IMR-90 (cell line): ENCODE data around the gene FADS6. TPM values are rescaled to one million over a fixed set of nuclear protein-coding genes. Genes with fewer than 3 reads are reported as not detected.

ENCODE experiments used
- ATAC-seq: fragments of 200-7000 bp; cut with Tn5 transposase; 2 replicates; pipeline ENCODE4 v1.9.1; 2020; ENCODE audit warnings: low read depth, mild to moderate bottlenecking, moderate library complexity
- BruUV-seq: library from RNA; stranded (reverse); fragments of 400-500 nt; replicated peaks from 2 replicates; lab custom pipeline; 2021; lab: Mats Ljungman, UMichigan
- CTCF ChIA-PET: fragments of 300-600 bp; formaldehyde crosslinking; extraction: SDS; loops from one replicate; lab custom pipeline; 2021; ENCODE audit warnings: antibody characterized with exemption; lab: Yijun Ruan, JAX
- POLR2A ChIA-PET: fragments of 300-600 bp; sonication (Branson Sonifier 250); formaldehyde crosslinking; loops from one replicate; lab custom pipeline; 2022; ENCODE audit warnings: antibody characterized with exemption; ENCODE audit not compliant: unreplicated experiment; lab: Charles Lee
- DNase-seq: peaks from one replicate; pipeline ENCODE4 v3.0.0; 2013
- H2AFZ ChIP-seq: replicated peaks from 2 replicates; pipeline ENCODE3; 2013; ENCODE audit warnings: low read length, mild to moderate bottlenecking; ENCODE audit not compliant: poor library complexity
- H2AK5ac ChIP-seq: 2 replicates; pipeline ENCODE4 v1.6.1; 2013; ENCODE audit warnings: low read depth, low read length, inconsistent platforms
- H2AK9ac ChIP-seq: replicated peaks from 2 replicates; pipeline ENCODE3; 2013; ENCODE audit warnings: mild to moderate bottlenecking, low read depth, low read length, moderate library complexity; ENCODE audit not compliant: poor library complexity
- H2BK120ac ChIP-seq: 2 replicates; pipeline ENCODE4 v1.6.1; 2013; ENCODE audit warnings: low read depth, low read length, inconsistent platforms
- H2BK15ac ChIP-seq: 3 replicates; pipeline ENCODE4 v1.6.1; 2013; ENCODE audit warnings: low read depth, low read length, inconsistent platforms
- H2BK20ac ChIP-seq: 2 replicates; pipeline ENCODE4 v1.6.1; 2013; ENCODE audit warnings: low read depth, mild to moderate bottlenecking, inconsistent platforms, low read length, moderate library complexity
- H2BK5ac ChIP-seq: 2 replicates; pipeline ENCODE4 v1.6.1; 2013; ENCODE audit warnings: mild to moderate bottlenecking, low read depth, low read length, inconsistent platforms; ENCODE audit not compliant: poor library complexity, severe bottlenecking
- H3K14ac ChIP-seq: replicated peaks from 2 replicates; pipeline ENCODE4 v1.6.1; 2013; ENCODE audit warnings: low read depth, low read length, inconsistent platforms
- H3K18ac ChIP-seq: 2 replicates; pipeline ENCODE4 v1.6.1; 2013; ENCODE audit warnings: low read depth, low read length, control low read depth
- H3K23ac ChIP-seq: 2 replicates; pipeline ENCODE4 v1.6.1; 2013; ENCODE audit warnings: low read depth, low read length, inconsistent platforms
- H3K27ac ChIP-seq: 2 replicates; pipeline ENCODE4 v1.5.1; 2013; ENCODE audit warnings: mild to moderate bottlenecking, control low read depth, low read length; ENCODE audit not compliant: insufficient read depth
- H3K27me3 ChIP-seq: 2 replicates; pipeline ENCODE4 v1.6.1; 2013; ENCODE audit warnings: low read length; ENCODE audit not compliant: control insufficient read depth, insufficient read depth
- H3K36me3 ChIP-seq: 2 replicates; pipeline ENCODE4 v1.6.1; 2013; ENCODE audit warnings: low read length, mixed read lengths; ENCODE audit not compliant: control insufficient read depth, insufficient read depth
- H3K4ac ChIP-seq: 2 replicates; pipeline ENCODE4 v1.6.1; 2013; ENCODE audit warnings: low read depth, low read length, inconsistent platforms
- H3K4me1 ChIP-seq: 2 replicates; pipeline ENCODE4 v1.6.1; 2013; ENCODE audit warnings: low read length, mixed read lengths; ENCODE audit not compliant: control insufficient read depth, insufficient read depth
- H3K4me2 ChIP-seq: 2 replicates; pipeline ENCODE4 v1.6.1; 2013; ENCODE audit warnings: low read depth, mild to moderate bottlenecking, control low read depth, low read length, moderate library complexity
- H3K4me3 ChIP-seq: 2 replicates; pipeline ENCODE4 v1.5.1; 2013; ENCODE audit warnings: low read depth, mild to moderate bottlenecking, control low read depth, low read length, moderate library complexity; ENCODE audit not compliant: insufficient read depth
- H3K56ac ChIP-seq: 2 replicates; pipeline ENCODE4 v1.6.1; 2013; ENCODE audit warnings: low read length, inconsistent platforms; ENCODE audit not compliant: insufficient read depth; ENCODE audit errors: extremely low read depth
- H3K79me1 ChIP-seq, 2 experiments: 2 replicates each; pipeline ENCODE4 v1.6.1; 2013; ENCODE audit warnings: low read length in 2 of 2, inconsistent platforms in 1 of 2, low read depth in 1 of 2
- H3K9ac ChIP-seq: 2 replicates; pipeline ENCODE4 v1.6.1; 2013; ENCODE audit warnings: low read depth, low read length, control low read depth
- H3K9me1 ChIP-seq: 2 replicates; pipeline ENCODE4 v1.6.1; 2013; ENCODE audit warnings: low read length, inconsistent platforms; ENCODE audit not compliant: insufficient read depth
- H3K9me3 ChIP-seq: 2 replicates; pipeline ENCODE4 v1.6.1; 2013; ENCODE audit warnings: low read length; ENCODE audit not compliant: control insufficient read depth, insufficient read depth
- H4K20me1 ChIP-seq: 2 replicates; pipeline ENCODE4 v1.6.1; 2013; ENCODE audit warnings: low read length, inconsistent platforms; ENCODE audit not compliant: insufficient read depth
- H4K5ac ChIP-seq: 2 replicates; pipeline ENCODE4 v1.6.1; 2013; ENCODE audit warnings: mild to moderate bottlenecking, low read depth, low read length, control low read depth
- H4K8ac ChIP-seq, 2 experiments: 2 replicates each; pipeline ENCODE4 v1.6.1; 2013; ENCODE audit warnings: low read depth in 2 of 2, low read length in 2 of 2, control low read depth in 1 of 2, inconsistent platforms in 1 of 2
- H4K91ac ChIP-seq: 2 replicates; pipeline ENCODE4 v1.6.1; 2013; ENCODE audit warnings: low read depth, low read length, inconsistent platforms; ENCODE audit not compliant: insufficient read depth
- BHLHE40 ChIP-seq: fragments of 150-350 bp; IDR thresholded peaks from 2 replicates; pipeline ENCODE4 v1.6.1; 2016; ENCODE audit warnings: mild to moderate bottlenecking, low read depth, low read length
- CEBPB ChIP-seq: IDR thresholded peaks from 2 replicates; pipeline ENCODE4 v1.6.1; 2012; ENCODE audit warnings: low read depth, low read length, improper control_type of control experiment
- CHD1 ChIP-seq: IDR thresholded peaks from 2 replicates; pipeline ENCODE4 v1.6.1; 2012; ENCODE audit warnings: low read depth, low read length, improper control_type of control experiment
- CTCF ChIP-seq: conservative IDR thresholded peaks from 2 replicates; pipeline ENCODE4 v1.5.1; 2012; ENCODE audit warnings: mild to moderate bottlenecking, low read depth, low read length, improper control_type of control experiment
- ELK1 ChIP-seq: fragments of 150-350 bp; IDR thresholded peaks from 2 replicates; pipeline ENCODE4 v1.6.1; 2016; ENCODE audit warnings: low read depth, mild to moderate bottlenecking, low read length, moderate library complexity, borderline replicate concordance
- FOS ChIP-seq: fragments of 150-350 bp; IDR thresholded peaks from 2 replicates; pipeline ENCODE4 v1.6.1; 2016; ENCODE audit warnings: low read depth, low read length
- MAFK ChIP-seq: IDR thresholded peaks from 2 replicates; pipeline ENCODE4 v1.6.1; 2012; ENCODE audit warnings: low read depth, low read length, improper control_type of control experiment
- MXI1 ChIP-seq: IDR thresholded peaks from 2 replicates; pipeline ENCODE4 v1.6.1; 2012; ENCODE audit warnings: low read depth, mild to moderate bottlenecking, low read length, moderate library complexity, borderline replicate concordance
- NFE2L2 ChIP-seq: fragments of 150-350 bp; IDR thresholded peaks from 2 replicates; pipeline ENCODE4 v1.6.1; 2016; ENCODE audit warnings: low read depth, mild to moderate bottlenecking, low read length
- POLR2A ChIP-seq: IDR thresholded peaks from 2 replicates; pipeline ENCODE4 v1.6.1; 2012; ENCODE audit warnings: mild to moderate bottlenecking, low read depth, low read length
- RAD21 ChIP-seq: IDR thresholded peaks from 2 replicates; pipeline ENCODE4 v1.6.1; 2012; ENCODE audit warnings: low read length, improper control_type of control experiment
- RCOR1 ChIP-seq: IDR thresholded peaks from 2 replicates; pipeline ENCODE4 v1.6.1; 2012; ENCODE audit warnings: mild to moderate bottlenecking, low read length, improper control_type of control experiment; ENCODE audit not compliant: insufficient replicate concordance
- RFX5 ChIP-seq: IDR thresholded peaks from 2 replicates; pipeline ENCODE4 v1.8.0; 2012; ENCODE audit warnings: low read depth, mild to moderate bottlenecking, low read length, moderate library complexity
- SMC3 ChIP-seq: fragments of 150-350 bp; IDR thresholded peaks from 2 replicates; pipeline ENCODE4 v1.6.1; 2016; ENCODE audit warnings: low read depth, mild to moderate bottlenecking, antibody characterized with exemption, low read length, moderate library complexity
- WGBS, 2 experiments: methylation state at CpG; one replicate each; pipeline versions ENCODE4 v1.1.5 to v1.1.7; 2013; ENCODE audit warnings: missing lambda C conversion rate in 2 of 2; ENCODE audit not compliant: insufficient read length in 1 of 2; ENCODE audit errors: extremely low coverage in 2 of 2; 5-methylcytosine and 5-hydroxymethylcytosine counted together
- dilution Hi-C: fragments of 300-500 bp; cut with HindIII; formaldehyde crosslinking; loops from one replicate; pipeline ENCODE4 v1.14.3; 2018; ENCODE audit warnings: low sequenced_read_pairs; ENCODE audit not compliant: unreplicated experiment
- in situ Hi-C: fragments of 300-500 bp; cut with MboI; formaldehyde crosslinking; loops from 3 replicates; pipeline ENCODE4 v1.14.3; 2019; ENCODE audit warnings: low sequenced_read_pairs, inconsistent platforms, mixed read lengths
- intact Hi-C: fragments of 100-400 bp; cut with micrococcal nuclease; formaldehyde crosslinking; loops from 2 replicates; pipeline ENCODE4 v1.10.0; 2022
- polyA plus RNA-seq, 3 experiments: library from polyadenylated mRNA; depleted of rRNA; stranded (reverse); fragments of >200 nt; gene quantifications; 2 replicates each; pipeline ENCODE4 v1.2.3, GENCODE V29; 2012; ENCODE audit warnings: low replicate concordance in 1 of 3
- total RNA-seq: library from RNA; depleted of rRNA; stranded (reverse); fragments of >200 nt; gene quantifications from 2 replicates; pipeline ENCODE4 v1.2.3, GENCODE V29; 2012
- TF ChIP-seq, protein P1 (sequence below): fragments of 150-350 bp; IDR thresholded peaks from 2 replicates; pipeline ENCODE4 v1.6.1; 2017; ENCODE audit warnings: mild to moderate bottlenecking, antibody characterized with exemption, low read length, low read depth

FADS6 gene
- total and polyA plus RNA-seq, 2 of the 4 experiments (the other 2 are of a cell fraction): not detected

DNA sequence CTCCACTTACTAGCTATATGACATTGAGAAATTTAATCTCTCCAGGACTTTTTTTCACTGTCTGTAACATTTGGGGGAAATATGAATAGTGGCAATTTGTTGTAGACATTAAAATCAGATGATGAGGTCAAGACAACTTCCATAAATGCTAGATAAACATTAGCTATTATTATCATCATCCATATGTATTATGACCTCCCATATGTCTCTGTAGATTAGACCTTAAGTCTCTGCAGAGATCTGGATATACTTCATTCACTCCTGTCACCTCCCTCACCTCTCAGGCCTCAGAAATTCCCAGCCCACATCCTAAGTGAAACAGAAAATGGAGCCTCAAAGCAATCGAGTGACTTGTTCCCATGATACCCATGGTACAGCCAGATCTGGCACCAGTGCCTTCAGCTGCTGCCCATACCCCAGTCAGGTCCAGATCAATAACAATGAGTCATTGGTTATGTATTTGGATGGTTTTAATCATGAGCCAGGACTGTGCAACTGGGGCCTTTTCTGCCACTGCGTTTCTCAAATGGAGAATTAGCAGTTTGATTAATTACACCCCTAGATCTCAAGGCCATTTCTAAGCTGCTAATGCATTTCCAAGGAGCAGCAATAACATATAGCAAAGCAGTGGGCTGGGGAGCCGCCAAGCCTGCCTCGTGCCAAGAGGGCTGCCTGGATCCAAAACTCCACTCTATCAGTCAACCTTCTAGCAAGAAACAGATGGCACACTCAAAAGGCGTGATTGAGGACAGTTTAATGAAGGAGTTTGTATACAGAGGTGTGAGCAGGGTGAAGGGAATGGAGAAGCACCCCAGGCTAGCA is 18.1 kb downstream of the FADS6 start:
- Histone ChIP-seq H2BK20ac (no peak overlapping the region), H3K36me3 (peaks cover 1% of the 10 kb centered on the region; the same call in 1 of the 2 replicates), H2BK15ac (no peak overlapping the region), H3K4ac (no peak overlapping the region), H3K18ac (no peak overlapping the region), H2AK9ac (no peak overlapping the region), H3K9ac (no peak overlapping the region), H3K14ac (no peak overlapping the region), H3K23ac (no peak overlapping the region), H3K4me3 (no peak overlapping the region), H4K5ac (no peak overlapping the region), H3K9me3 (no peaks in the 10 kb centered on the region), H2BK5ac (no peak overlapping the region), H3K9me1 (peaks cover 16% of the 10 kb centered on the region), H3K27ac (no peak overlapping the region), H2AK5ac (no peak overlapping the region), H4K91ac (no peak overlapping the region), H2BK120ac (no peak overlapping the region), H3K79me1 (peaks cover 17 to 27% of the 10 kb centered on the region in 2 experiments; a peak in 3 of 4 replicates), H3K4me2 (no peak overlapping the region), H2AFZ (no peak overlapping the region), H4K20me1 (no peaks in the 10 kb centered on the region), H3K27me3 (peaks cover 17% of the 10 kb centered on the region), H4K8ac (no peak overlapping the region), H3K4me1 (peaks cover 11% of the 10 kb centered on the region), H3K56ac (no peak overlapping the region)
- BruUV-seq: no TSS peak
- intact Hi-C loops (no loop called here), in situ Hi-C loops (no loop called here), dilution Hi-C loops (no loop called here)
- ATAC-seq (no peak), DNase-seq (no peak)
- CTCF ChIA-PET: no interaction called here
- WGBS, 2 experiments: no CpG with 5 or more reads among the region's 5 CpGs
- POLR2A ChIA-PET: no interaction called here
- TF ChIP-seq BHLHE40: no peak
- TF ChIP-seq CTCF: no peak
- TF ChIP-seq ELK1: no peak
- no peak for TF ChIP-seq SMC3
- TF ChIP-seq FOS: no peak
- no peak for TF ChIP-seq CEBPB
- TF ChIP-seq MXI1: no peak
- no peak for TF ChIP-seq CHD1
- no peak for TF ChIP-seq POLR2A
- TF ChIP-seq RFX5: no peak
- TF ChIP-seq RAD21: no peak
- TF ChIP-seq MAFK: no peak
- TF ChIP-seq, protein P1, sequence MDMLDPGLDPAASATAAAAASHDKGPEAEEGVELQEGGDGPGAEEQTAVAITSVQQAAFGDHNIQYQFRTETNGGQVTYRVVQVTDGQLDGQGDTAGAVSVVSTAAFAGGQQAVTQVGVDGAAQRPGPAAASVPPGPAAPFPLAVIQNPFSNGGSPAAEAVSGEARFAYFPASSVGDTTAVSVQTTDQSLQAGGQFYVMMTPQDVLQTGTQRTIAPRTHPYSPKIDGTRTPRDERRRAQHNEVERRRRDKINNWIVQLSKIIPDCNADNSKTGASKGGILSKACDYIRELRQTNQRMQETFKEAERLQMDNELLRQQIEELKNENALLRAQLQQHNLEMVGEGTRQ: no peak
- TF ChIP-seq RCOR1: no peak
- TF ChIP-seq NFE2L2: no peak
